ENCODE results near the gene FRZB. TPM values are rescaled to one million over a fixed set of nuclear protein-coding genes. Genes with fewer than 3 reads are reported as not detected.

The FRZB gene
- total RNA-seq, 1 experiment from 2014 or later: 1.9 TPM

GRCh38 chr2:182914852-182915251 lies 48.4 kb upstream of the FRZB start (continued):
- TF ChIP-seq TCF7 (CRISPR knock-in tag; IDR thresholded peaks at IDR 0.05; ENCODE audit: low read depth) (no peak), SP1 (CRISPR knock-in tag; conservative IDR thresholded peaks at IDR 0.05) (no peak)
- TF ChIP-seq, protein P1, sequence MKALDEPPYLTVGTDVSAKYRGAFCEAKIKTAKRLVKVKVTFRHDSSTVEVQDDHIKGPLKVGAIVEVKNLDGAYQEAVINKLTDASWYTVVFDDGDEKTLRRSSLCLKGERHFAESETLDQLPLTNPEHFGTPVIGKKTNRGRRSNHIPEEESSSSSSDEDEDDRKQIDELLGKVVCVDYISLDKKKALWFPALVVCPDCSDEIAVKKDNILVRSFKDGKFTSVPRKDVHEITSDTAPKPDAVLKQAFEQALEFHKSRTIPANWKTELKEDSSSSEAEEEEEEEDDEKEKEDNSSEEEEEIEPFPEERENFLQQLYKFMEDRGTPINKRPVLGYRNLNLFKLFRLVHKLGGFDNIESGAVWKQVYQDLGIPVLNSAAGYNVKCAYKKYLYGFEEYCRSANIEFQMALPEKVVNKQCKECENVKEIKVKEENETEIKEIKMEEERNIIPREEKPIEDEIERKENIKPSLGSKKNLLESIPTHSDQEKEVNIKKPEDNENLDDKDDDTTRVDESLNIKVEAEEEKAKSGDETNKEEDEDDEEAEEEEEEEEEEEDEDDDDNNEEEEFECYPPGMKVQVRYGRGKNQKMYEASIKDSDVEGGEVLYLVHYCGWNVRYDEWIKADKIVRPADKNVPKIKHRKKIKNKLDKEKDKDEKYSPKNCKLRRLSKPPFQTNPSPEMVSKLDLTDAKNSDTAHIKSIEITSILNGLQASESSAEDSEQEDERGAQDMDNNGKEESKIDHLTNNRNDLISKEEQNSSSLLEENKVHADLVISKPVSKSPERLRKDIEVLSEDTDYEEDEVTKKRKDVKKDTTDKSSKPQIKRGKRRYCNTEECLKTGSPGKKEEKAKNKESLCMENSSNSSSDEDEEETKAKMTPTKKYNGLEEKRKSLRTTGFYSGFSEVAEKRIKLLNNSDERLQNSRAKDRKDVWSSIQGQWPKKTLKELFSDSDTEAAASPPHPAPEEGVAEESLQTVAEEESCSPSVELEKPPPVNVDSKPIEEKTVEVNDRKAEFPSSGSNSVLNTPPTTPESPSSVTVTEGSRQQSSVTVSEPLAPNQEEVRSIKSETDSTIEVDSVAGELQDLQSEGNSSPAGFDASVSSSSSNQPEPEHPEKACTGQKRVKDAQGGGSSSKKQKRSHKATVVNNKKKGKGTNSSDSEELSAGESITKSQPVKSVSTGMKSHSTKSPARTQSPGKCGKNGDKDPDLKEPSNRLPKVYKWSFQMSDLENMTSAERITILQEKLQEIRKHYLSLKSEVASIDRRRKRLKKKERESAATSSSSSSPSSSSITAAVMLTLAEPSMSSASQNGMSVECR (CRISPR knock-in tag; IDR thresholded peaks at IDR 0.05; ENCODE audit: borderline replicate concordance): no peak
- TF ChIP-seq, protein P2, sequence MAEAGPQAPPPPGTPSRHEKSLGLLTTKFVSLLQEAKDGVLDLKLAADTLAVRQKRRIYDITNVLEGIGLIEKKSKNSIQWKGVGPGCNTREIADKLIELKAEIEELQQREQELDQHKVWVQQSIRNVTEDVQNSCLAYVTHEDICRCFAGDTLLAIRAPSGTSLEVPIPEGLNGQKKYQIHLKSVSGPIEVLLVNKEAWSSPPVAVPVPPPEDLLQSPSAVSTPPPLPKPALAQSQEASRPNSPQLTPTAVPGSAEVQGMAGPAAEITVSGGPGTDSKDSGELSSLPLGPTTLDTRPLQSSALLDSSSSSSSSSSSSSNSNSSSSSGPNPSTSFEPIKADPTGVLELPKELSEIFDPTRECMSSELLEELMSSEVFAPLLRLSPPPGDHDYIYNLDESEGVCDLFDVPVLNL (CRISPR knock-in tag; IDR thresholded peaks at IDR 0.05; ENCODE audit: borderline replicate concordance, low read depth): no peak

DNA sequence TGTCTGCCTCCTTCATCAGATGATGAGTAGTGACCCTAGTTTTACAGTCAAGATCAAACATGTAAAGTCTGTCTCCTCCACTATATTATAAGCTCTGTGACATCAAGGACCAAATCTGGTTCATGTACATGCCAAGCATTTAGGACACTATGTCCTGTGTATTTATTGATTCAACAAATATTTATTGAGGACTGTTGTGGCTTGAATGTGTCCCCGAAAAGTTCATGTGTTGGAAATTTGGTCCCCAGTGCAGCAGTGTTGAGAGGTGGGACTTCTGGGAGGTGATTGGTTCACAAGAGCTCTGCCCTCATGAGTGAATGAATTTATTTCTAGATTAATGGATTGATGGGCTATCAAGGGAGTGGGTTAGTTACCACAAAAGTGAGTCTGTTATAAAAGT lies 46.6 kb upstream of the FRZB start:
- TF ChIP-seq ERG (CRISPR knock-in tag; IDR thresholded peaks at IDR 0.05) (no peak), RELA (CRISPR knock-in tag; IDR thresholded peaks at IDR 0.05; ENCODE audit: borderline replicate concordance) (no peak), GTF2I (CRISPR knock-in tag; conservative IDR thresholded peaks at IDR 0.05) (no peak), CBFB (CRISPR knock-in tag; IDR thresholded peaks at IDR 0.05; ENCODE audit: low read depth) (no peak), PRDM15 (CRISPR knock-in tag; IDR thresholded peaks at IDR 0.05) (no peak), ZNF219 (CRISPR knock-in tag; IDR thresholded peaks at IDR 0.05; ENCODE audit: borderline replicate concordance) (no peak), ESRRA (CRISPR knock-in tag; IDR thresholded peaks at IDR 0.05; ENCODE audit: borderline replicate concordance) (no peak)
- TF ChIP-seq, protein P3, sequence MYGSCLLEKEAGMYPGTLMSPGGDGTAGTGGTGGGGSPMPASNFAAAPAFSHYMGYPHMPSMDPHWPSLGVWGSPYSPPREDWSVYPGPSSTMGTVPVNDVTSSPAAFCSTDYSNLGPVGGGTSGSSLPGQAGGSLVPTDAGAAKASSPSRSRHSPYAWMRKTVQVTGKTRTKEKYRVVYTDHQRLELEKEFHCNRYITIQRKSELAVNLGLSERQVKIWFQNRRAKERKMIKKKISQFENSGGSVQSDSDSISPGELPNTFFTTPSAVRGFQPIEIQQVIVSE (CRISPR knock-in tag; IDR thresholded peaks at IDR 0.05; ENCODE audit: borderline replicate concordance): no peak
- TF ChIP-seq, protein P4, sequence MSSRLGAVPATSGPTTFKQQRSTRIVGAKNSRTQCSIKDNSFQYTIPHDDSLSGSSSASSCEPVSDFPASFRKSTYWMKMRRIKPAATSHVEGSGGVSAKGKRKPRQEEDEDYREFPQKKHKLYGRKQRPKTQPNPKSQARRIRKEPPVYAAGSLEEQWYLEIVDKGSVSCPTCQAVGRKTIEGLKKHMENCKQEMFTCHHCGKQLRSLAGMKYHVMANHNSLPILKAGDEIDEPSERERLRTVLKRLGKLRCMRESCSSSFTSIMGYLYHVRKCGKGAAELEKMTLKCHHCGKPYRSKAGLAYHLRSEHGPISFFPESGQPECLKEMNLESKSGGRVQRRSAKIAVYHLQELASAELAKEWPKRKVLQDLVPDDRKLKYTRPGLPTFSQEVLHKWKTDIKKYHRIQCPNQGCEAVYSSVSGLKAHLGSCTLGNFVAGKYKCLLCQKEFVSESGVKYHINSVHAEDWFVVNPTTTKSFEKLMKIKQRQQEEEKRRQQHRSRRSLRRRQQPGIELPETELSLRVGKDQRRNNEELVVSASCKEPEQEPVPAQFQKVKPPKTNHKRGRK (CRISPR knock-in tag; IDR thresholded peaks at IDR 0.05; ENCODE audit: borderline replicate concordance): no peak
- peaks cover 14% of the 10 kb centered on the region for H3K4me1 Mint-ChIP-seq
- no peak for DNase-seq (ENCODE audit: low spot score)
- H3K9me3 Mint-ChIP-seq: no peaks in the 10 kb centered on the region
- H3K36me3 Mint-ChIP-seq: peaks cover 46% of the 10 kb centered on the region
- ChIA-PET POLR2A (no interaction called here), CTCF (interaction anchor here (0.9 kb wide), 1 partner anchor 67 kb away, joined by 3 read pairs; no protein-coding TSS in a partner anchor)
- ATAC-seq: no peak
- H3K27ac Mint-ChIP-seq: no peak overlapping the region
- H3K27me3 Mint-ChIP-seq (ENCODE audit: low read depth): no peaks in the 10 kb centered on the region
- H3K4me3 Mint-ChIP-seq: no peak overlapping the region
